ENCODE data around the gene ASAP2.
"Not testable (repeated sequence)": the region's sequence is repeated elsewhere in the genome, so short reads cannot be mapped to it uniquely, and the experiment has no call there.

The ASAP2 gene

GRCh38 chr2:9388950-9389911, 182.6 kb downstream of the ASAP2 start:
- DNase-seq: no peak

GRCh38 chr2:9390151-9390850, 183.7 kb downstream of the ASAP2 start:
- no peak for DNase-seq

GRCh38 chr2:9390991-9391390, 184.4 kb downstream of the ASAP2 start:
- DNase-seq: no peak

GRCh38 chr2:9391961-9392720, 185.5 kb downstream of the ASAP2 start:
- no peak for DNase-seq

GRCh38 chr2:9392898-9393765, 186.5 kb downstream of the ASAP2 start:
- no peak for DNase-seq

- DNase-seq: no peak
These were observed 188.2 kb downstream of the ASAP2 start for GRCh38 chr2:9394816-9395215.

GRCh38 chr2:9397201-9397600, 190.6 kb downstream of the ASAP2 start:
- no peak for DNase-seq

- DNase-seq: not testable (repeated sequence)
These were observed 191.6 kb downstream of the ASAP2 start for GRCh38 chr2:9398251-9398650.

- DNase-seq: no peak
These were observed 192.5 kb downstream of the ASAP2 start for GRCh38 chr2:9398881-9399780.

GRCh38 chr2:9400268-9401058, 193.9 kb downstream of the ASAP2 start:
- DNase-seq: no peak

- no peak for DNase-seq
These were observed 194.5 kb downstream of the ASAP2 start for GRCh38 chr2:9401059-9401547.

GRCh38 chr2:9401646-9402371, 195.2 kb downstream of the ASAP2 start:
- DNase-seq: no peak

- no peak for DNase-seq
These were observed 197.3 kb downstream of the ASAP2 start for GRCh38 chr2:9403924-9404323.

GRCh38 chr2:9404451-9404850, 197.8 kb downstream of the ASAP2 start:
- no peak for DNase-seq

- DNase-seq: no peak
These were observed 199.0 kb downstream of the ASAP2 start for GRCh38 chr2:9405636-9406035.

- no peak for DNase-seq
These were observed 200.1 kb downstream of the ASAP2 start for GRCh38 chr2:9406529-9407362.

- no peak for DNase-seq
These were observed 200.8 kb downstream of the ASAP2 start for GRCh38 chr2:9407363-9407811.

GRCh38 chr2:9408641-9409151, 202.1 kb downstream of the ASAP2 start:
- no peak for DNase-seq

All from NCI-H1436 (cell line).